Fibroblast of the aortic adventitia (primary cell): Measurements from ENCODE around the gene FGF6. TPM values are rescaled to one million over a fixed set of nuclear protein-coding genes. Genes with fewer than 3 reads are reported as not detected.

ENCODE experiments used
- DNase-seq: peaks from one replicate; pipeline ENCODE4 v3.0.0-alpha.2; 2010; ENCODE audit warnings: low read depth
- H3K4me3 ChIP-seq: 2 replicates; pipeline ENCODE4 v1.5.1; 2011; ENCODE audit warnings: low read depth, mild to moderate bottlenecking, control low read depth, low read length, moderate library complexity
- total RNA-seq: library from RNA; depleted of rRNA; stranded (reverse); fragments of >200 nt; gene quantifications from 2 replicates; pipeline ENCODE4 v1.2.3, GENCODE V29; 2012; ENCODE audit warnings: low replicate concordance
- TF ChIP-seq, protein P1 (sequence below): IDR thresholded peaks from 2 replicates; pipeline ENCODE4 v1.5.1; 2011; ENCODE audit warnings: mild to moderate bottlenecking, low read length, control low read depth, inconsistent platforms; ENCODE audit not compliant: insufficient read depth

FGF6 gene, protein sequence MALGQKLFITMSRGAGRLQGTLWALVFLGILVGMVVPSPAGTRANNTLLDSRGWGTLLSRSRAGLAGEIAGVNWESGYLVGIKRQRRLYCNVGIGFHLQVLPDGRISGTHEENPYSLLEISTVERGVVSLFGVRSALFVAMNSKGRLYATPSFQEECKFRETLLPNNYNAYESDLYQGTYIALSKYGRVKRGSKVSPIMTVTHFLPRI
- total RNA-seq = not detected in 2 replicates

DNA sequence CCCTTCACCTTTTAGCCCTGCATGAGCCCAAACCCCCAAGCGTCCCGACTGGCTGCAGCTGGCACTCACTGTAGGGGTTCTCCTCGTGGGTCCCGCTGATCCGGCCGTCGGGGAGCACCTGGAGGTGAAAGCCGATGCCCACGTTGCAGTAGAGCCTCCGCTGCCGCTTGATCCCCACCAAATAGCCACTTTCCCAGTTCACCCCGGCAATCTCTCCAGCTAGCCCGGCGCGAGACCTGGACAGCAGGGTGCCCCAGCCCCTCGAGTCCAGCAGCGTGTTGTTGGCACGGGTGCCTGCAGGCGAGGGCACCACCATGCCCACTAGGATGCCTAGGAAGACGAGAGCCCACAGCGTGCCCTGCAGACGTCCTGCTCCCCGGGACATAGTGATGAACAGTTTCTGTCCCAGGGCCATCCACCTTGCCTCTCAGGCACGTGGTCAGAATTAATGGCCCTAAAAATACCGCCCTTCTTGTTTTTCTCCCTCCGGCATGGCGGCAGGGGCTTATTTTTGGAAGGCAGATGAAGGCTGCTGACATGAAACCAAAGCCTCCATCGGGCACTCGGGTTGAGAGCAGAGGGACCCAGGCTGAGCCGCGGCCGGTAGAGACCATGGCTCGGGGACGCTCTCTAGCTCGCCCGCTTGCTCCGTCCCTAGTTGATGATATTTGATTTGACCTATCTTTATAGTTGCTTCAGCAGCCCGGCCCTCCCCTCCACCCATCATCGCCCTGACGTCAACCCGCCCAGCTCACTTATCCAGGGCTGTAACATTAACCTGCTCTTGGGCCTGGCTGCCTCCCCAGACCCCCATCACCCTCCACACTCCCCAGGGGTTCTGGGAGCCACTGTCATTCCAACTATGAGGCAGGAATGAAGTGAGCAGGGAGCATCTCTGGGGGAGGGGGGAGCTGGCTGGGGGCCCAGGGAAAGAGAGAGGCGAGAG is at the start of gene FGF6:
FGF6 (minus strand) TSS at position 660 of the 946 bp plus-strand sequence; CDS start at position 415, 245 bp downstream.
- TF ChIP-seq, protein P1, sequence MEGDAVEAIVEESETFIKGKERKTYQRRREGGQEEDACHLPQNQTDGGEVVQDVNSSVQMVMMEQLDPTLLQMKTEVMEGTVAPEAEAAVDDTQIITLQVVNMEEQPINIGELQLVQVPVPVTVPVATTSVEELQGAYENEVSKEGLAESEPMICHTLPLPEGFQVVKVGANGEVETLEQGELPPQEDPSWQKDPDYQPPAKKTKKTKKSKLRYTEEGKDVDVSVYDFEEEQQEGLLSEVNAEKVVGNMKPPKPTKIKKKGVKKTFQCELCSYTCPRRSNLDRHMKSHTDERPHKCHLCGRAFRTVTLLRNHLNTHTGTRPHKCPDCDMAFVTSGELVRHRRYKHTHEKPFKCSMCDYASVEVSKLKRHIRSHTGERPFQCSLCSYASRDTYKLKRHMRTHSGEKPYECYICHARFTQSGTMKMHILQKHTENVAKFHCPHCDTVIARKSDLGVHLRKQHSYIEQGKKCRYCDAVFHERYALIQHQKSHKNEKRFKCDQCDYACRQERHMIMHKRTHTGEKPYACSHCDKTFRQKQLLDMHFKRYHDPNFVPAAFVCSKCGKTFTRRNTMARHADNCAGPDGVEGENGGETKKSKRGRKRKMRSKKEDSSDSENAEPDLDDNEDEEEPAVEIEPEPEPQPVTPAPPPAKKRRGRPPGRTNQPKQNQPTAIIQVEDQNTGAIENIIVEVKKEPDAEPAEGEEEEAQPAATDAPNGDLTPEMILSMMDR = no peak
- no peak for DNase-seq
- no peak within 1 kb of the TSS for H3K4me3 ChIP-seq

DNA sequence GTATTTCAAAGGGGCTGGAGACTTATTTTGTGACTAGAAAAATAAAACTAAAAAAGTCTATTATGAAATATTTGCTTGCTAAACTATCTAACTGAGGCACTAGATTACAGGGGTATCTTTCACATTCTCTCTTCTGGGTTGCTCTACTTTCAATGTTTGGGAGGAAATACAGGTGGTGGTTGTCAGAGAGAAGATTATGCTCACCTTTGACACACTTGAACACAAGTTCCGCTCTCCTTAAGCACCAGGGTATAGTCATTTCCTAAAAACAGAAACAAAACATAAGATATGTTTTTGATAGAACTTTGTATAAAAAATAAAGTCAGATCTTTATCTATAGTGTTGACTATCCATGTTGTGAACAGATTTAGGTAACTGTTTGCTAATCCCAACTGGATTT is 45.4 kb upstream of the FGF6 start:
- TF ChIP-seq, protein P1 = no peak
- no peak for DNase-seq
- H3K4me3 ChIP-seq = no peak overlapping the region

DNA sequence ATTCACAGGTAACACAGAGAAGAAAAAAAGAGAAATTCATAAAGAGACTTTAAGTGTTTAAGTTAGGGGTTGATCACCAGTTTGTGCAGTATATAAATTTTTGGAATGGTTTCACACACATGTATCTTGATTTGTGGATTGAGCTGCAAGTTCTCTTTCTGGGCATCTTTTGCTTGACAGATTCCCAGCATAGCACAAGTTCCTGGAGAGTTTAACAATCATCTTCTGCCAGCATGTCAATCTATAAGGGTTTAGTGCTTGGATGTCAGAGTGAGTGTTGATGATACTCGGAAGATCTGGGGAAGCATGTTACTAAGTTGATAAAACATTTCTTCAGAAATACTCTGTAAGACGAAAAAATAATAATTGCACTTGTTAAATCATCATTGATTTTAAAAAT is 43.9 kb upstream of the FGF6 start:
- no peak for DNase-seq
- TF ChIP-seq, protein P1 = no peak
- H3K4me3 ChIP-seq = no peak overlapping the region

DNA sequence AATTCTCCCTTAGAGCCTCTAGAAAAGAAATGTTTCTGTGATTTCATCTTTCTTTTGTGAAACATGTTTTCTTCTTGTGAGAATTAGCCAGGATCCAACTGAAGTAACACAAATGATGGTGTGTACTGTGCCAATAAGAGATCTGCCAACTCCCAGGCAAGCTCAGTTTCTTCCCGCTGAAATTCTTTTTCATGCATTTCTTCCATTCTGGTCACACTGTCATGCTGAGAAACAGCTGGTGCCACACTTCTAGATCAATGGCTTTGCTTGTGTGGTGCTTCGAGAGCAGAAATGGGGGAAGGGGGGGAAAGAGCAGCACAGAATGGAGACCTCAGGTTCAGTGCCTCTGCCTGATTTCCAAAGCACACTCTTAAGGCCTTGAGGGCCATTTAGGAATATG is 41.4 kb upstream of the FGF6 start:
- TF ChIP-seq, protein P1 = no peak
- DNase-seq = no peak
- H3K4me3 ChIP-seq = no peak overlapping the region

DNA sequence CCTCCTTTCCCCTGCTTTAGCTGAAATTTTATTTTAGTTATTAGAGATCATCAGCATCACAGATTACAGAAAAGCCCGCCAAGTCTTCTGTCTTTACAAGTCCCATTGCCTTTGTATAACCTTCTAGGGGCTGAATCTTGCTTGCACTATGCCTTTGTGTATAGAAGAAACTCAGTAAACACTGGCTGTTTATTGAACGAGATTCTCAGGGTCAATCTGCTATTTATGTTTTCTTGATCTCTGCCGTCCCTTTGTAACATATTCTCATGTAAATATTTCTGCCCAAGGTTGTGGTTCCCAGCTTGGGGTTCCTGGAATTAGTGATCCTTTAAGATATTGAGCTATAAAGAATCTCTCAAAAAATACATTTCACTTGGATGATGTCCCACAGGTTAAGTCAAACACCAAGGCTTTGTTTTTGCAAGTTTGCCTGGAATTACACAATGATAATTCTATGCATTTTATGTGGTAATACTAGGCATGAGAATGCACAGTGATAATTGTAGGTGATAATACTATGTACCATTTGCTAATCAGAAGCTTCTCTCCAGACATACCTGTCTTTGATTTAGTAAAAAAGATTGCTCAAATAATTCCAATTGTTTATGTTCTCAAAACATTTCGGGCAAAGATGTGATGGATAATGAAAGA is 40.6 kb upstream of the FGF6 start:
- no peak for DNase-seq
- TF ChIP-seq, protein P1 = no peak
- no peak overlapping the region for H3K4me3 ChIP-seq

DNA sequence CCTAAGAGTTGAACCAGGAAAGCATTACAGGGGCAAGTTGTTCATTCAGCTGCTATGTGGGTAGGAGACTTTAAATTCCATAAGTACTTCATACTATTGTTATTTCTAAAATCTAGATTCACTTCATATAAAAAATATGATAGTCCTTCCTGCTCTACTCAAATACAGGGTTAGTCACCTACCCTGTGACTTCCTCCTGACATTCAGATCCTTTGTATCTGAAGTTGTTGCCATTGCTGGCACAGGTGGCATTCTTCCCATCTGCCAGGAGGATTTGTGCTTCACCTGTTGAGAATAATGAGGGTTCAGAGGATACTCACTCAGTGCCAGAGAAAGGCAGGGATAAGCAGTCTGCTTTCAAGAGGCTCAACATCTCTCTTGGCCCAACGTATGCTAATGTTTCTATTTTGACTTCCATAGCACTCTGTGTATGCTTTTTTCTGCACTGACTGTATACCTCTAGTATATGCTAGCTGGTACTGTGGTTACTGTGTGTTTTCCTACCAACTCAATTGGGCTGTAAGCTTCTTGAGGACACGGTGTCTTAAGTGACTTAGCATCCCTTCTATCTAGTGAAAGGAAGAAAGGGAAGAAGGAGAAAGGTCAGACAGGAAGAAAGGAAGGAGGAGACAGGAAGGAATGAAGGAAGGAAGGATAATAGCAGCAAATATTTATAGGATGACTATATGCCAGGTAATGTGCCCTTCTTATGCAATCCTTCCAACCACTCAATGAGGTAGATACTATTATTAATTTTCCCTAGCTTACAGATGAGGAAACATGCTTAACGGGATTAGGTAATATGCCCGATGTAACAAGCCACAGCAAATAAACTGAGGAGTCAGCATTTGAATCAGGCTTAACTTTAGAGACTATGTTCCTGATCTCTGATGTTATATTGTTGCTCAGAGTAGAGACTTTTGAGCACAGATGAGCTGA is 38.5 kb upstream of the FGF6 start:
- DNase-seq = no peak
- H3K4me3 ChIP-seq = no peak overlapping the region
- TF ChIP-seq, protein P1 = no peak
